ENCODE data around the gene SKP2. TPM values are rescaled to one million over a fixed set of nuclear protein-coding genes. Genes with fewer than 3 reads are reported as not detected.

SKP2 gene
- total RNA-seq, 1 donor from 2014 or later: 31.4 TPM

DNA sequence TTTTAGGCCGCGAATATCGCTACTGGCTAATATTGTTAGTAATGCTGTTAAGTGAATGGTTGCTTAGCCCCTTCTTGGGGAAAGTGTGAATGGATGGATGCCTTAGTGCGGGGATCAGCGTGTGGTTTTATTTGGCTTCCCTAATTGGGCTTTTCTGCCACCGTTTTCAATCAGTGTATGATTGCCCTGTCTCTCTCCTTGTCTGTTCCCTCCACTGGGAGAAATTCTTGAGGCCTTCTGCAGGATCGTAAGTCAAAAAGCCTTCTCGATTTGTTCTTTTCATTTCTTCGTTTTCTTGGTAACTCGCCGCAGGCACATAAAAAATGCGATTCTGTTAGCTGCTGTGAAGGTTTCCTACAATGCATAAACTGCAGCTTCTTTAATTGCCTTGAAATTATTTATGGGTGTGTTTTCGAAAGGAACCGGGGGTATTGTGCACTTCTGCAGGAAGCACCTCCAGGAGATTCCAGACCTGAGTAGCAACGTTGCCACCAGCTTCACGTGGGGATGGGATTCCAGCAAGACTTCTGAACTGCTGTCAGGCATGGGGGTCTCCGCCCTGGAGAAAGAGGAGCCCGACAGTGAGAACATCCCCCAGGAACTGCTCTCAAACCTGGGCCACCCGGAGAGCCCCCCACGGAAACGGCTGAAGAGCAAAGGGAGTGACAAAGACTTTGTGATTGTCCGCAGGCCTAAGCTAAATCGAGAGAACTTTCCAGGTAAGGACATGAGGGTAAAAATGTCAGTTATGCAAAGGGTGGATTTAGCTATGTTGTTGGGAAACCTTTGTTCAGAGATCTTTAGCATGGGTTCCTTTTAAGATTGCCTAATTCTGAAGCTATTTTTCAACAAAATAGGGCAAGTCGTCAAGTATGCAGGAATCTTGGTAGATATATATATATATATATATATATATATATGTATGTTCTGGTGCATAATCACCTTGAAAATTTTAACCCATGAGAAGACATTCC is 700 bp downstream of the SKP2 start:
- H3K27me3 ChIP-seq (ENCODE audit: insufficient read depth, low read length): no peaks in the 10 kb centered on the region
- TF ChIP-seq CTCF (IDR thresholded peaks at IDR 0.05; ENCODE audit: insufficient read depth, low read depth, low read length): no peak
- no peak for TF ChIP-seq EZH2 (IDR thresholded peaks at IDR 0.05; ENCODE audit: insufficient read depth, low read length)
- H3K79me2 ChIP-seq (ENCODE audit: insufficient read depth, low read length): peaks cover 48% of the 10 kb centered on the region
- peaks cover 4% of the 10 kb centered on the region for H3K36me3 Mint-ChIP-seq (ENCODE audit: low read depth, unreplicated experiment)
- peaks cover 32% of the 10 kb centered on the region for H3K4me1 Mint-ChIP-seq (ENCODE audit: low read depth, unreplicated experiment)
- H3K4me3 ChIP-seq (ENCODE audit: insufficient read depth, low read depth, low read length): peak overlapping the region; percentile 88
- no peaks in the 10 kb centered on the region for H3K9me3 ChIP-seq (ENCODE audit: insufficient read depth, low read depth, low read length)
- H3K4me1 ChIP-seq (ENCODE audit: insufficient read depth, low read length): peaks cover 25% of the 10 kb centered on the region
- peak overlapping the region; percentile 94 for H3K4me3 Mint-ChIP-seq (ENCODE audit: unreplicated experiment)
- peak overlapping the region; percentile 87 for H3K9ac ChIP-seq (ENCODE audit: low read length)
- H3K27me3 Mint-ChIP-seq (ENCODE audit: low read depth, unreplicated experiment): no peaks in the 10 kb centered on the region
- H4K20me1 ChIP-seq (ENCODE audit: insufficient read depth, low read length): peaks cover 4% of the 10 kb centered on the region
- H2AFZ ChIP-seq (ENCODE audit: low read depth, low read length): peak overlapping the region; percentile 85
- peaks cover 2% of the 10 kb centered on the region for H3K9me3 Mint-ChIP-seq (ENCODE audit: unreplicated experiment)
- H3K36me3 ChIP-seq (ENCODE audit: insufficient read depth, low read length): peaks cover 6% of the 10 kb centered on the region
- H3K27ac ChIP-seq (ENCODE audit: low read depth, low read length): peak overlapping the region; percentile 58
- FAIRE-seq (no peak), DNase-seq (ENCODE audit: low read depth) (peak; percentile 32)
- peak overlapping the region; percentile 88 for H3K4me2 ChIP-seq (ENCODE audit: low read length)
- peak overlapping the region; percentile 42 for H3K27ac Mint-ChIP-seq (ENCODE audit: unreplicated experiment)

DNA sequence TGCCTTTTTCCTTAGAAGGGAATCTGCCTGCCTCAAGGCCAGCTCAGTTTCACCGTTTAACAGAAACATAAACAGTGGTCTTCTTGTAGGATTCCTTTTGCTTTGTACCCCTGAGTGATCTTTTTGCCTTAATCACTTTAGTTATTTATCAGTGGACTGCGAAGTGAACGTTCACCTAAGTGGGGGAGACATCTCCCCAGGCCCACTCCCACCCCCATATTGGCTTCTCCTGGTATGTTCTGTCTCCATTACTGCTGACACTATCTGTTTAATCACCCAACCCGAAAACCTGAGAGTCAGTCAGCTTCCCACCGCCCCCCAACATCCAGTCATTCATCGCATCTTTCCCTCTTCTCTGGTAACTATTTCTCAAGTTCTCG is 1.4 kb downstream of the SKP2 start:
- TF ChIP-seq EZH2 (IDR thresholded peaks at IDR 0.05; ENCODE audit: insufficient read depth, low read length): no peak
- TF ChIP-seq CTCF (IDR thresholded peaks at IDR 0.05; ENCODE audit: insufficient read depth, low read depth, low read length): no peak
- Histone ChIP-seq H2AFZ (ENCODE audit: low read depth, low read length) (no peak overlapping the region), H3K79me2 (ENCODE audit: insufficient read depth, low read length) (peaks cover 55% of the 10 kb centered on the region), H3K4me3 (ENCODE audit: insufficient read depth, low read depth, low read length) (peak overlapping the region; percentile 88), H3K4me1 (ENCODE audit: insufficient read depth, low read length) (peaks cover 25% of the 10 kb centered on the region), H3K27me3 (ENCODE audit: insufficient read depth, low read length) (no peaks in the 10 kb centered on the region), H4K20me1 (ENCODE audit: insufficient read depth, low read length) (peaks cover 4% of the 10 kb centered on the region), H3K9ac (ENCODE audit: low read length) (peak overlapping the region; percentile 87), H3K27ac (ENCODE audit: low read depth, low read length) (no peak overlapping the region), H3K9me3 (ENCODE audit: insufficient read depth, low read depth, low read length) (no peaks in the 10 kb centered on the region), H3K36me3 (ENCODE audit: insufficient read depth, low read length) (peaks cover 6% of the 10 kb centered on the region), H3K4me2 (ENCODE audit: low read length) (peak overlapping the region; percentile 88)
- FAIRE-seq (no peak), DNase-seq (ENCODE audit: low read depth) (no peak)
- Mint-ChIP-seq H3K4me3 (ENCODE audit: unreplicated experiment) (peak overlapping the region; percentile 94), H3K27me3 (ENCODE audit: low read depth, unreplicated experiment) (no peaks in the 10 kb centered on the region), H3K9me3 (ENCODE audit: unreplicated experiment) (peaks cover 2% of the 10 kb centered on the region), H3K27ac (ENCODE audit: unreplicated experiment) (no peak overlapping the region), H3K36me3 (ENCODE audit: low read depth, unreplicated experiment) (peaks cover 8% of the 10 kb centered on the region), H3K4me1 (ENCODE audit: low read depth, unreplicated experiment) (peaks cover 37% of the 10 kb centered on the region)

Data from astrocyte (in vitro differentiated cells and primary cell).